ENCODE data around the gene ST6GALNAC5.

The ST6GALNAC5 gene

GRCh38 chr1:77047978-77048614 lies 180.8 kb downstream of the ST6GALNAC5 start:
- DNase-seq (ENCODE audit: low read depth in 2 of 2): no peak

GRCh38 chr1:77048615-77049005 lies 181.3 kb downstream of the ST6GALNAC5 start:
- DNase-seq (ENCODE audit: low read depth in 2 of 2): no peak

GRCh38 chr1:77051425-77051824 lies 184.1 kb downstream of the ST6GALNAC5 start:
- DNase-seq (ENCODE audit: low read depth in 2 of 2): no peak

- no peak for DNase-seq (ENCODE audit: low read depth in 2 of 2)
Observed at GRCh38 chr1:77056525-77056924, 189.2 kb downstream of the ST6GALNAC5 start.

GRCh38 chr1:77057994-77058585 lies 190.8 kb downstream of the ST6GALNAC5 start:
- no peak for DNase-seq (ENCODE audit: low read depth in 2 of 2)

- DNase-seq (ENCODE audit: low read depth in 2 of 2): no peak
Observed at GRCh38 chr1:77060000-77060399, 192.7 kb downstream of the ST6GALNAC5 start.

GRCh38 chr1:77061162-77061561 lies 193.9 kb downstream of the ST6GALNAC5 start:
- no peak for DNase-seq (ENCODE audit: low read depth in 2 of 2)

GRCh38 chr1:77063118-77063517 lies 195.8 kb downstream of the ST6GALNAC5 start:
- no peak for DNase-seq (ENCODE audit: low read depth in 2 of 2)

- DNase-seq (ENCODE audit: low read depth in 2 of 2): no peak
Observed at GRCh38 chr1:77064246-77064645, 197.0 kb downstream of the ST6GALNAC5 start.

- DNase-seq (ENCODE audit: low read depth in 2 of 2): no peak
Observed at GRCh38 chr1:77065693-77066342, 198.5 kb downstream of the ST6GALNAC5 start.

GRCh38 chr1:77068013-77068412 lies 200.7 kb downstream of the ST6GALNAC5 start:
- no peak for DNase-seq (ENCODE audit: low read depth in 2 of 2)

- no peak for DNase-seq (ENCODE audit: low read depth in 2 of 2)
Observed at GRCh38 chr1:77076759-77077158, 209.5 kb downstream of the ST6GALNAC5 start.

- DNase-seq (ENCODE audit: low read depth in 2 of 2): no peak
Observed at GRCh38 chr1:77081834-77082233, 214.6 kb downstream of the ST6GALNAC5 start.

- DNase-seq (ENCODE audit: low read depth in 2 of 2): no peak
Observed at GRCh38 chr1:77084457-77084856, 217.2 kb downstream of the ST6GALNAC5 start.

GRCh38 chr1:77085109-77085508 lies 217.8 kb downstream of the ST6GALNAC5 start:
- no peak for DNase-seq (ENCODE audit: low read depth in 2 of 2)

GRCh38 chr1:77089756-77090155 lies 222.5 kb downstream of the ST6GALNAC5 start:
- no peak for DNase-seq (ENCODE audit: low read depth in 2 of 2)

GRCh38 chr1:77095236-77095635 lies 228.0 kb downstream of the ST6GALNAC5 start:
- no peak for DNase-seq (ENCODE audit: low read depth in 2 of 2)

GRCh38 chr1:77096496-77097255 lies 229.4 kb downstream of the ST6GALNAC5 start:
- no peak for DNase-seq (ENCODE audit: low read depth in 2 of 2)

GRCh38 chr1:77100875-77101274 lies 233.6 kb downstream of the ST6GALNAC5 start:
- no peak for DNase-seq (ENCODE audit: low read depth in 2 of 2)

- no peak for DNase-seq (ENCODE audit: low read depth in 2 of 2)
Observed at GRCh38 chr1:77103486-77103885, 236.2 kb downstream of the ST6GALNAC5 start.

GRCh38 chr1:77104672-77105071 lies 237.4 kb downstream of the ST6GALNAC5 start:
- no peak for DNase-seq (ENCODE audit: low read depth in 2 of 2)
